Peyer's patch (tissue), 4 donors: Measurements from ENCODE around the gene FAM210A. TPM values are rescaled to one million over a fixed set of nuclear protein-coding genes. Genes with fewer than 3 reads are reported as not detected.

Source experiments
- DNase-seq, 3 donors: peaks; one replicate each; pipeline ENCODE4 v3.0.0-alpha.2; 2017 to 2019
- H3K27ac ChIP-seq, 4 donors: fragments of 200-600 bp; sonication (generic); one replicate each; pipeline ENCODE4 v1.5.1; 2016 to 2019
- H3K27me3 ChIP-seq, 2 donors: fragments of 200-600 bp; sonication (generic); one replicate each; pipeline ENCODE4 v1.5.1; 2019
- H3K36me3 ChIP-seq, 3 donors: fragments of 200-600 bp; sonication (generic); one replicate each; pipeline ENCODE4 v1.5.1; 2016 to 2019
- H3K4me1 ChIP-seq, 4 donors: fragments of 200-600 bp; sonication (generic); one replicate each; pipeline ENCODE4 v1.5.1; 2016 to 2019
- H3K4me3 ChIP-seq, 4 donors: fragments of 200-600 bp; sonication (generic); 1 replicate in 3 of 4; 2 replicates in 1 of 4; pipeline ENCODE4 v1.5.1; 2016 to 2019; ENCODE audit warnings: mild to moderate bottlenecking in 1 of 4
- H3K9me3 ChIP-seq, 4 donors: fragments of 200-600 bp; sonication (generic); one replicate each; pipeline ENCODE4 v1.5.1; 2016 to 2019; ENCODE audit warnings: mild to moderate bottlenecking in 1 of 4
- POLR2A ChIP-seq, 2 donors: fragments of 450-650 bp; IDR thresholded peaks; one replicate each; pipeline ENCODE4 v1.5.1; 2017; ENCODE audit warnings: antibody characterized with exemption in 2 of 2, mild to moderate bottlenecking in 2 of 2, moderate library complexity in 2 of 2
- total RNA-seq, 4 donors: library from RNA; depleted of rRNA; stranded (reverse); fragments of >200 nt; gene quantifications; one replicate each; pipeline ENCODE4 v1.1.0, GENCODE V29; 2016
- TF ChIP-seq, protein P1 (sequence below), 6 experiments: fragments of 450-650 bp in 4 of 6; fragments of 200-600 bp in 2 of 6; sonication (generic) in 1 of 6; IDR thresholded peaks; one replicate each; pipeline ENCODE4 v1.5.1; 2017 to 2019; ENCODE audit warnings: antibody characterized with exemption in 6 of 6, mild to moderate bottlenecking in 3 of 6, moderate library complexity in 1 of 6

Gene FAM210A
- total RNA-seq, 4 donors from 2014 or later: 6.0 to 14.0 (median 9.7) TPM

DNA sequence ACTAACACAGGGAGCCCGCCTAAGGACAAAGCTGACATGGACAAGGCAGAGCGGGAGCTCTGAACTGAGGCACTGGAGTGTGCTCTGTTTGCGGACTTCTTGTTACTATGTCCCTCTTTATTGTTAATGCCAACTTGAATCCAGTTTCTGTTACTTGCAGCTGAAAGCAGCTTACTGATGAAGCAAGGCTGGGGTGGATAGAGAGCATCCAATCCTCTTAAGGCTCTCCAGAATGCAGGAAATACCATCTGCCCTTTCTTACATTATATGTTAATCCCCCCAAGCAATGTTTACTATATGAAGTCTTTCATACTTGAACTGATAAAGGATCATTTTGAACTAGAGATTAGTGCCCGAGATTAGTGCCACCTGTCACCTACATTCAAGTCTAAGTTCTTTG is 9.4 kb downstream of the FAM210A start:
- no peak overlapping the region for H3K4me3 ChIP-seq
- no peak overlapping the region for H3K27ac ChIP-seq
- no peak for TF ChIP-seq POLR2A (IDR thresholded peaks at IDR 0.05)
- TF ChIP-seq, protein P1, sequence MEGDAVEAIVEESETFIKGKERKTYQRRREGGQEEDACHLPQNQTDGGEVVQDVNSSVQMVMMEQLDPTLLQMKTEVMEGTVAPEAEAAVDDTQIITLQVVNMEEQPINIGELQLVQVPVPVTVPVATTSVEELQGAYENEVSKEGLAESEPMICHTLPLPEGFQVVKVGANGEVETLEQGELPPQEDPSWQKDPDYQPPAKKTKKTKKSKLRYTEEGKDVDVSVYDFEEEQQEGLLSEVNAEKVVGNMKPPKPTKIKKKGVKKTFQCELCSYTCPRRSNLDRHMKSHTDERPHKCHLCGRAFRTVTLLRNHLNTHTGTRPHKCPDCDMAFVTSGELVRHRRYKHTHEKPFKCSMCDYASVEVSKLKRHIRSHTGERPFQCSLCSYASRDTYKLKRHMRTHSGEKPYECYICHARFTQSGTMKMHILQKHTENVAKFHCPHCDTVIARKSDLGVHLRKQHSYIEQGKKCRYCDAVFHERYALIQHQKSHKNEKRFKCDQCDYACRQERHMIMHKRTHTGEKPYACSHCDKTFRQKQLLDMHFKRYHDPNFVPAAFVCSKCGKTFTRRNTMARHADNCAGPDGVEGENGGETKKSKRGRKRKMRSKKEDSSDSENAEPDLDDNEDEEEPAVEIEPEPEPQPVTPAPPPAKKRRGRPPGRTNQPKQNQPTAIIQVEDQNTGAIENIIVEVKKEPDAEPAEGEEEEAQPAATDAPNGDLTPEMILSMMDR (IDR thresholded peaks at IDR 0.05): no peak
- no peaks in the 10 kb centered on the region for H3K36me3 ChIP-seq
- H3K4me1 ChIP-seq: no peaks in the 10 kb centered on the region
- H3K27me3 ChIP-seq: no peaks in the 10 kb centered on the region
- no peaks in the 10 kb centered on the region for H3K9me3 ChIP-seq
- DNase-seq: no peak

DNA sequence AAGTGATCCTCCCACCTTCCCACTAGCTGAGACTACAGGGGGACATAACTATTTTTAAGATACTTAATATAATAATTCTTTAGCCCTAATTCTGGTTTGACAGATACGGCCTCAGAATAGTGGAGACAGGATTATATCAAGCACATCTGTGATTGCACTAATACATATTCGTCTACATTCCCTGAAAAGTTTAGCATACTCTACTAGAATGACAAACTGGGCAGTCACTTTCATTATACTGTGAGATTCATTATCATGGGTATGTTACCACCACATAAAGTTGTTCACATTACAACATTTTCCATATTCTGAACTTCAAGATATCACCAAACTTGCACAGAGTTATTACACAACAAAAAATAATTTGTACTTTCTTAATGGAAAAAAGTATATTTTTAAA is 11.0 kb downstream of the FAM210A start:
- no peak overlapping the region for H3K27ac ChIP-seq

DNA sequence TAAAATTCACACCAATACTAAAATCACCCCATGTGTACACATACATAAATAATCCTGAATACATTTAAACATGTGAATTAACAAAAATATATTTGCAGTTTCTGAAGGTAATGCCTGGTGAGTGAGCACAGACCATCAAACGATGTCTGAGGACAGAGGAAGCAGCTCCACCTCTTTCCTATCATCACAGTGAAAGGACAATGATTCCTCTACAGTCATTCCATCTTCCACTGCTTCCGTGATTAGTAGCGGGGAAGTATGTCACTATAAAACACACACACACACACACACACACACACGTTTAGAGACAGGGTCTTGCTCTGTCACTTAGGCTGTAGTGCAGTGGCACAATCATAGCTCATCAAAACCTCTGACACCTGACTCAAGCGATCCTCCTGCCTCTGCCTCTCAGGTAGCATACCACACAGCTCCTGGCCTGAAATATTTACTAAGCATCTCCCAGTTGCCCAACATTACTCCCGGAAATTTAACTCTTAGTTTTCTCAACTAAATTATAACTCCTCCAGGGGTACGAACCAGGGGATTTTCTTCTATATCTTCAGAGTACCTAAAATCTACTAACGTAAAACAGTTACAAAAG is 12.8 kb downstream of the FAM210A start:
- TF ChIP-seq POLR2A (IDR thresholded peaks at IDR 0.05): no peak
- TF ChIP-seq, protein P1 (IDR thresholded peaks at IDR 0.05): no peak
- H3K9me3 ChIP-seq: no peaks in the 10 kb centered on the region
- H3K27ac ChIP-seq: no peak overlapping the region
- no peaks in the 10 kb centered on the region for H3K4me1 ChIP-seq
- H3K36me3 ChIP-seq: no peaks in the 10 kb centered on the region
- DNase-seq: no peak
- no peak overlapping the region for H3K4me3 ChIP-seq
- H3K27me3 ChIP-seq: no peaks in the 10 kb centered on the region

More for the DNA sequence above, 11.0 kb downstream of the FAM210A start:
- H3K36me3 ChIP-seq: no peaks in the 10 kb centered on the region
- no peak for DNase-seq
- no peaks in the 10 kb centered on the region for H3K9me3 ChIP-seq
- no peaks in the 10 kb centered on the region for H3K27me3 ChIP-seq
- TF ChIP-seq, protein P1 (IDR thresholded peaks at IDR 0.05): no peak
- no peak for TF ChIP-seq POLR2A (IDR thresholded peaks at IDR 0.05)
- H3K4me1 ChIP-seq: no peaks in the 10 kb centered on the region
- no peak overlapping the region for H3K4me3 ChIP-seq

DNA sequence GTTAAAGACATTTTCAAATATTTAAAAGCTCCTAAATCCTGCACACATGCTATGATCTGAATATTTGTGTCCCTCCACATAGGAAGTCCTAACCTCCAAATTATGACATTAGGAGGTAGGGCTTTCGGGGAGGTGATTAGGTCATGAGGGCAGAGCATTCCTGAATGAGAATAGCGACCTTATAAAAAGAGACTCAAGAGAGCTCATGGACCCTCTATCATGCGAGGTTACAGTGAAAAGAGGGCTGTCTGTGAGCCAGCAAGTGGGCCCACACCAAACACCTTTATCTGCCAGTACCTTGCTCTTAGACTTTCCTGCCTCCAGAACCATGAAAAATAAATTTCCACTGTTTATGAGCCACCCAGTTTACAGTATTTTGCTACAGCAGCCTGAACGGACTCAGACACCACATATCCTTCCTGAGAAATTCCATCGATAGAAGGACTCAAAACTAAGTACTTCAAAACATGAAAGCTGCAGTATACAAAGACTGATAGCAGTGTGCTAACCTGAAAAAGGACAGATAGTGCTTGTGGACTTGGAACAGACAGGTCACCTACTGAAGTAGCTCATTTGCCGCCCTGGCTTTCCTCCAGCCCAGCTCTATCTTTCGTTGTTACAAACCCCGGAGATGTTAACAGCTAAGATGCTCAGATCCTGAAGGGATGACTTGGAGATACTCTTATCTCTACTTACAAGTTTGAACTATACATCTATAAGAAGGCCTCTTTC is 13.8 kb downstream of the FAM210A start:
- H3K4me1 ChIP-seq: no peaks in the 10 kb centered on the region
- no peaks in the 10 kb centered on the region for H3K9me3 ChIP-seq
- no peaks in the 10 kb centered on the region for H3K27me3 ChIP-seq
- H3K4me3 ChIP-seq: no peak overlapping the region
- no peaks in the 10 kb centered on the region for H3K36me3 ChIP-seq
- no peak overlapping the region for H3K27ac ChIP-seq
- DNase-seq: no peak
- TF ChIP-seq, protein P1 (IDR thresholded peaks at IDR 0.05): no peak
- no peak for TF ChIP-seq POLR2A (IDR thresholded peaks at IDR 0.05)

DNA sequence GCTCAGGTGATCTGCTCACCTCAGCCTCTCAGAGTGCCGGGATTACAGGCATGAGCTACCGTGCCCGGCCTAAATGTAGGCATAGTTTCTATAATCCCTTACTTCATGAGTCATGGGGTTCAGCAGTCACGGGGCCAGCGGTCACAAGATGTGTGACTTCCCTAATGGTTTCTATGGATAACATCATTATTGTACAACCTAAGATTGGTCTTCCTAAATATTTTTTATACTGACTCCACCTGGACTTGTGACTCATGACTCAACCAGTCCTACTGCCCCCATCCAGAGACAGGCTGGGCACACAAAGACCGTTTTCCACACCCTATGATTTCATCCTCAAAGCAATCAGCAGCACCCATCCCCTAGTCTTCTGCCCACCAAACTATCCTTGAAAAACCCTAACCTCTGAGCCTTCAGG is 15.9 kb downstream of the FAM210A start:
- DNase-seq: no peak
- Histone ChIP-seq H3K27me3 (no peaks in the 10 kb centered on the region), H3K9me3 (no peaks in the 10 kb centered on the region), H3K27ac (no peak overlapping the region), H3K4me1 (no peaks in the 10 kb centered on the region), H3K4me3 (no peak overlapping the region), H3K36me3 (no peaks in the 10 kb centered on the region)
- no peak for TF ChIP-seq POLR2A (IDR thresholded peaks at IDR 0.05)
- TF ChIP-seq, protein P1 (IDR thresholded peaks at IDR 0.05): no peak
